GM19455 (cell line): ENCODE results near the gene PCSK4.

Source experiments
- ATAC-seq: cut with Tn5 transposase; IDR thresholded peaks from one replicate; pipeline ENCODE4 v1.9.1; 2021; ENCODE audit not compliant: unreplicated experiment

The PCSK4 gene

DNA sequence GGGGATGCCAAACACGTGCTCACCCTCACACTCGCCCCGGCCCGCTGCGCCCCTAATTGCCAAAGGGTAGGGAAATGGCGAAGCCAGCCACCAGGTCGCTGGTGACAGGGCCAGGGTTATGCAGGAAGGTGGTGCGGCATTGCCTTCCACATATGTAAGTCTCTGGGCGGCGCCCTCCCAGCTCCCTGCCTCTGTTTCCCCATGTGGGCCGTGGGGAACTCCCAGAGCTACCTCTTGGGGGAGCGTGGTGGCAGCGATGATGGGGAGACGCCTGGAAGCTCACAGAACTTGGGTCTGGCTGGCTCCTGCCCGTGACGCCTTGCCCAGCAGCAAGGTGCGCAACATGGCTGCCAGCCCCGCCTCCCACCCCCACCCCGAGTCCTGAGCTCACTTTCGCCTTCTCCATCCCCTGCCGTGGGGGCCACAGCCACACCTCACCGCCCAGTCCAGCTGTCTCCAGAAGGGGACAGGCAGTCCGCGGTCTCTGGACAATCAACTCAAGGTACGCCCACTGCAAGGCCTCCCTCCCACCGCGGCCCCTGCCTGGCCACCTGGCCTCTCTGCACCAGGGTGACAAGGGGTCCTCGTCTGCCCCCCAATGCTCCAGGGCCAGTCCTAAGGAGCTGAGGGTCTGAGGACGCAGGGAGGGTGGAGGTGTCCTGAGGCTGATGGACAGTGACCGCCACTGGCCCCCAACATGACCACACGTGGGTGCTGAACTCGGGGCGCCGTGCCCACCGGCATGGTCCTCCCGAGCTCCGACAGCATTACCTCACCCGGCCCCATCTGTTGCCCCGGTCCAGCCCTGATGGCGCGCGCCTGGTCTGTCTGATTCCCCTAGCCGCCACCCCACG lies 17.7 kb downstream of the PCSK4 start:
- ATAC-seq: no peak

DNA sequence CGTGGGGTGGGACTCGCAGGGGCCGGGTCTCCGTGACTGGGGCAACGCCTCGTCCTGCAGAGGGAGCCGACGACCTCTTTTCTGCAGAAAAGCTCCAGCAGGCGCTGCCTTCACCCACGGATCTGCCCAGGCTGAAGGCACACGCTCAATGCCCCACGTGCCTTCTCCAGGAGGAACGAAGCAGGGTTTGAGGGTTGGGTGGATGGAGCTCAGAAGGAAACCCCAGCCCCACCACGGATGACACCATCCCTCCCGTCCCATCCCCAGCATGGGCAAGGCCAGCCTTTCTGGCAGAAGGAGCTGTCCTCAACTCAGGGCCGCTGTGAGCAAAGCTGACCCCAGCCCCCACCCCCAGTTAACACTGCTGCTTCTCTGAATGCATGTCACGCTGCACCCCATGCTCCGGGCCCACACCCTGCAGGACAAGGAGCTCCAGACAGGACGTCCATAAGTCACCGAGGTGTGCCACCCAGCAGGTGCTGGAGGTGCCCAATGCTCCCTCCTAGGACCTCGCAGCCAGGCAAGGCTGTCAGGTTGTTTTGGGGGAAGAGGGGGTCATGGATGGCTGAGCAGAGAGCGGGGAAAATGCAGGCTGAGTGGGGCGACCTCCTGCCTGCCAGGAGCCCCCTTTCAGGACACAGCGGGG lies 18.5 kb downstream of the PCSK4 start:
- no peak for ATAC-seq

DNA sequence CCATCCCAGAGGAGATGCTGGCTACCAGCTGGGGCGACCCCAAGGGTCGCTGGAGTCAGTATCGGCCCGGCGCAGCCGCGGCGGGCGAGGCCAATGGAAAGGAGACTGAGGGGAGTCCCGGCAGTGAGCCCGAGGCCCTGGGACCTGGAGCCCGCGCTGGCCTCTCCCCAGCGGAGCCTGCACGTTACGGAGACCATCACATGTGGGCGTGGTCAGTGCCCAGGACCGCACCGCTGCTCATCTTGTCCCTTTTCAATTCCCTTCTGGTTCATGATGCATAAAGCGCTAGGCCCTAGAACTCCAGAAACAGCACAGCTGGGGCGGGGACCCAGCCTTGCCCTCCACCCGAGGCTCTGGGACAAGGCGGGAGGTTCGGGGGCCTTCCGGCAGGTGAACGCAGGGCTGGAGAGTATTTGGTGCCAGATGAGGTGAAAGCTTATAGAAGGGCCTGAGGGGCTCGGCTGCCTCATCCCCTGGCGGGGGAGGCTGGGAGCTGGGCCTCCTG lies 19.1 kb downstream of the PCSK4 start:
- no peak for ATAC-seq

DNA sequence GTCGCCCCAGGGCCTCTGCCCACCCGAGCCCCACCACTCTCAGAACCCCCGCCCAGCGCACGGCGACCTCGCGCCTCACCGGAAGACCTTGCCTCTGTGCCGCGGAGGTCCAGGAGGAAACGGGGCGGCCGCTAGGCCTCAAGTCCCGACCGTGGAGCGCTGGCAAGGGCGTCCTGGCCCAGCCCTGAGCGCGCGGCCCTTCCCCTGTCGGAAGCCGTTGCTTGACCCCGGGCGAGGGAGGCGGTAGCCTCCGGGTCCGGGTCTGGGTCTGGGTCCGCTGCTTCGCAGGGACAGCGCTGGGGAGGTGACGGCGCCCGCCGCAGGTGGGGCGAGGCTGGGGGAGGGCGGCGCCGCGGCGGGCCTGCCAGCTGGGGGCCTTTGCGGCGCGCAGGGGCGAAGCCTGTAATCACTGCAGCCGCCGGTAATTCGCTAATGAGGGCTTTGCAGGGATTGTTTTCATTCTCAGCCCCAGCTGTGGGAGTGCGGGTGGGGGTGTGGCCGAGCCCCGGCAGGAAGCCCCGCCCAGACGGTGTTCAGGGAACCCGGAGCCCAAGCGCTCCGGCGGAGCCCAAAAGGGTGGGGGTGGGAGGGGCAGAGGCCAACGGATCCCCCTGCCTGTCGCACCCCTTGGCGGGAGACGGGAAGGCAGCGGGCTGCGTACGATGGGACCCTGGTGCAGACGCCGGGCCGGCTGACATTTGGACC lies 19.7 kb downstream of the PCSK4 start:
- ATAC-seq: no peak

DNA sequence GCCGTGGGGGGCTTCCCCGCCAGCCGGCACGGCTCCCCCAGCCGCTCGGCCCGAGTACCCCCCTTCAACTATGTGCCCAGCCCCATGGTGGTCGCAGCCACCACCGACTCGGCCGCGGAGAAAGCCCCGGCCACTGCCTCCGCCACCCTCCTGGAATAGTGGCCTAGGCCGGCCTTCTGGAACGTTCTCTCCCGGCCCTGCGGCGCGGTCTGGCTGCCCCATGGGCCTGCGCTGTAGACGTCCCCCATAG lies 20.2 kb downstream of the PCSK4 start:
- ATAC-seq: no peak

DNA sequence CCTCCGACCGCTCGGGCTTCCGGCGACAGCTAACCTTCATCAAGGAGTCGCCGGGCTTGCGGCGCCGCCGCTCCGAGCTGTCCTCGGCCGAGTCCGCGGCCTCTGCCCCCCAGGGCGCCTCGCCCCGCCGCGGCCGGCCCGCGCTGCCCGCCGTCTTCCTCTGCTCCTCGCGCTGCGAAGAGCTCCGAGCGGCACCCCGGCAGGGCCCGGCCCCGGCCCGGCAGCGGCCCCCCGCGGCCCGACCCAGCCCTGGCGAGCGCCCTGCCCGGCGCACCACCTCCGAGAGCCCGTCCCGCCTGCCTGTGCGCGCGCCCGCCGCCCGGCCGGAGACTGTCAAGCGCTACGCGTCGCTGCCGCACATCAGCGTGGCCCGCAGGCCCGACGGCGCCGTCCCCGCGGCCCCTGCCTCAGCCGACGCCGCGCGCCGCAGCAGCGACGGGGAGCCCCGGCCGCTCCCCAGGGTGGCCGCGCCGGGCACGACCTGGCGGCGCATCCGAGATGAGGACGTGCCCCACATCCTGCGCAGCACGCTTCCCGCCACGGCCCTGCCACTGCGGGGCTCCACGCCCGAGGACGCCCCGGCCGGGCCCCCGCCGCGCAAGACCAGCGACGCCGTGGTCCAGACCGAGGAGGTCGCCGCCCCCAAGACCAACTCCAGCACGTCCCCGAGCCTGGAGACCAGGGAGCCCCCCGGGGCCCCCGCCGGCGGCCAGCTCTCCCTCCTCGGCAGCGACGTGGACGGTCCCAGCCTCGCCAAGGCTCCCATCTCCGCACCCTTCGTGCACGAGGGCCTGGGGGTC lies 20.7 kb downstream of the PCSK4 start:
- ATAC-seq: no peak

DNA sequence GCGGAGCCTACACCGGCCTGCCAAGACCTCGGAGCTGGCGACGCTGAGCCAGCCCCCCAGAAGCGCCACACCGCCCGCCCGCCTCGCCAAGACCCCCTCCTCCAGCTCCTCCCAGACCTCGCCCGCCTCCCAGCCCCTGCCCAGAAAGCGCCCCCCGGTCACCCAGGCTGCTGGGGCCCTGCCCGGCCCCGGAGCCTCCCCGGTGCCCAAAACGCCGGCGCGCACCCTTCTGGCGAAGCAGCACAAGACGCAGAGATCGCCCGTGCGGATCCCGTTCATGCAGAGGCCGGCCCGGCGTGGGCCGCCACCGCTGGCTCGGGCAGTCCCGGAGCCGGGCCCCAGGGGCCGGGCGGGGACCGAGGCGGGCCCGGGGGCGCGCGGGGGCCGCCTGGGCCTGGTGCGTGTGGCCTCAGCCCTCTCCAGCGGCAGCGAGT lies 21.3 kb downstream of the PCSK4 start:
- ATAC-seq: no peak

DNA sequence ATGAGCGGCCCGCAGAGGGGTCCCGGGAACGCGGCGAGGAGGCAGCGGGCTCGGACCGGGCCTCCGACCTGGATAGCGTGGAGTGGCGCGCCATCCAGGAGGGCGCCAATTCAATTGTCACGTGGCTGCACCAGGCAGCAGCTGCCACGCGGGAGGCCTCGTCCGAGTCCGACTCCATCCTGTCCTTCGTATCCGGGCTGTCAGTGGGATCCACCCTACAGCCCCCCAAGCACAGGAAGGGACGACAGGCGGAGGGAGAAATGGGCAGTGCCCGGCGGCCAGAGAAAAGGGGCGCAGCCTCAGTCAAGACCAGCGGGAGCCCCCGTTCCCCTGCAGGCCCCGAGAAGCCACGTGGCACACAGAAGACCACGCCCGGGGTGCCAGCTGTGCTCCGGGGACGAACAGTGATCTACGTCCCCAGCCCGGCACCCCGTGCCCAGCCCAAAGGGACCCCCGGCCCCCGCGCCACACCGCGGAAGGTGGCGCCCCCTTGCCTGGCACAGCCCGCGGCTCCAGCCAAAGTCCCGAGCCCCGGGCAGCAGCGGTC lies 21.8 kb downstream of the PCSK4 start:
- no peak for ATAC-seq

DNA sequence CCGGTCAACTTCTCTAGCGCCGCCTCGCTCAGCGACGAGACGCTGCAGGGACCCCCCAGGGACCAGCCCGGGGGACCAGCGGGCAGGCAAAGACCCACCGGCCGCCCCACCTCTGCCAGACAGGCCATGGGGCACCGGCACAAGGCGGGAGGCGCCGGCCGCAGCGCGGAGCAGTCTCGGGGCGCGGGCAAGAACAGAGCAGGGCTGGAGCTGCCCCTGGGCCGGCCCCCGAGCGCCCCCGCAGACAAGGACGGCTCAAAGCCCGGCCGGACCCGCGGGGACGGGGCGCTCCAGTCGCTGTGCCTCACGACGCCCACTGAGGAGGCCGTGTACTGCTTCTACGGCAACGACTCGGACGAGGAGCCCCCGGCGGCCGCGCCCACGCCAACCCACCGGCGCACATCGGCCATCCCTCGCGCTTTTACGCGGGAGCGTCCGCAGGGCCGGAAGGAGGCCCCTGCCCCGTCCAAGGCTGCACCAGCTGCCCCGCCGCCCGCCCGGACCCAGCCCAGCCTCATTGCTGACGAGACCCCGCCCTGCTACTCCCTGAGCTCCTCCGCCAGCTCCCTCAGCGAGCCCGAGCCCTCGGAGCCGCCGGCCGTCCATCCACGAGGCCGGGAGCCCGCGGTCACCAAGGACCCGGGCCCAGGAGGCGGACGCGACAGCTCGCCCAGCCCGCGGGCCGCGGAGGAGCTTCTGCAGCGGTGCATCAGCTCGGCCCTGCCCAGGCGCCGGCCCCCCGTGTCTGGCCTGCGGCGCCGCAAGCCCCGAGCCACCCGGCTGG lies 22.5 kb downstream of the PCSK4 start:
- no peak for ATAC-seq

DNA sequence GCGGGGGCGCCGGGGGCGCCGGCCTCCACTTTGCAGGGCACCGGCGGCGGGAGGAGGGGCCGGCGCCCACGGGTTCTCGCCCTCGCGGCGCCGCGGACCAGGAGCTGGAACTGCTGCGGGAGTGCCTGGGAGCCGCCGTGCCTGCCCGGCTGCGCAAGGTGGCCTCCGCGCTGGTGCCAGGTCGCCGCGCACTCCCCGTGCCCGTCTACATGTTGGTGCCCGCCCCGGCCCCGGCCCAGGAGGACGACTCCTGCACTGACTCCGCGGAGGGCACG lies 23.0 kb downstream of the PCSK4 start:
- no peak for ATAC-seq

DNA sequence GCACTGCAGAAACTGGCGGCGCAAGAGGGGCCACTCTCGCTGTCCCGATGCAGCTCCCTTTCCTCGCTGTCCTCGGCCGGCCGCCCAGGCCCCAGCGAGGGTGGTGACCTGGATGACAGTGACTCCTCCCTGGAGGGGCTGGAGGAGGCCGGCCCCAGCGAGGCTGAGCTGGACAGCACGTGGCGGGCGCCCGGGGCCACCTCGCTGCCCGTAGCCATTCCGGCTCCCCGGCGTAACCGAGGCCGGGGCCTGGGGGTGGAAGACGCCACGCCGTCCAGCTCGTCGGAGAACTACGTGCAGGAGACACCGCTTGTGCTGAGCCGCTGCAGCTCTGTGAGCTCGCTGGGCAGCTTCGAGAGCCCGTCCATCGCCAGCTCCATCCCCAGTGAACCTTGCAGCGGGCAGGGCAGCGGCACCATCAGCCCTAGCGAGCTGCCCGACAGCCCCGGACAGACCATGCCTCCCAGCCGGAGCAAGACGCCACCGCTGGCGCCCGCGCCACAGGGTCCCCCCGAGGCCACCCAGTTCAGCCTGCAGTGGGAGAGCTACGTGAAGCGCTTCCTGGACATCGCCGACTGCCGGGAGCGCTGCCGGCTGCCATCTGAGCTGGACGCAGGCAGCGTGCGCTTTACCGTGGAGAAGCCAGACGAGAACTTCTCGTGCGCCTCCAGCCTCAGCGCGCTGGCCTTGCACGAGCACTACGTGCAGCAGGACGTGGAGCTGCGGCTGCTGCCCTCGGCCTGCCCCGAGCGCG lies 23.5 kb downstream of the PCSK4 start:
- ATAC-seq: no peak

DNA sequence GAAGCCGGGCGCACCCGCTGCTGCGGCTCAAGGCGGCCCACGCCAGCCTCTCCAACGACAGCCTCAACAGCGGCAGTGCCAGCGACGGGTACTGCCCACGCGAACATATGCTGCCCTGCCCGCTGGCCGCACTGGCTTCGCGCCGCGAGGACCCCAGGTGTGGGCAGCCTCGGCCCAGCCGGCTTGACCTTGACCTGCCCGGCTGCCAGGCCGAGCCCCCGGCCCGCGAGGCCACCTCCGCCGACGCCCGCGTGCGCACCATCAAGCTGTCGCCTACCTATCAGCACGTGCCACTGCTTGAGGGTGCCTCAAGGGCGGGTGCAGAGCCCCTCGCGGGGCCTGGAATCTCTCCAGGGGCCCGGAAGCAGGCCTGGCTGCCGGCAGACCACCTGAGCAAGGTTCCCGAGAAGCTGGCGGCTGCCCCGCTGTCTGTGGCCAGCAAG lies 24.1 kb downstream of the PCSK4 start:
- ATAC-seq: no peak

DNA sequence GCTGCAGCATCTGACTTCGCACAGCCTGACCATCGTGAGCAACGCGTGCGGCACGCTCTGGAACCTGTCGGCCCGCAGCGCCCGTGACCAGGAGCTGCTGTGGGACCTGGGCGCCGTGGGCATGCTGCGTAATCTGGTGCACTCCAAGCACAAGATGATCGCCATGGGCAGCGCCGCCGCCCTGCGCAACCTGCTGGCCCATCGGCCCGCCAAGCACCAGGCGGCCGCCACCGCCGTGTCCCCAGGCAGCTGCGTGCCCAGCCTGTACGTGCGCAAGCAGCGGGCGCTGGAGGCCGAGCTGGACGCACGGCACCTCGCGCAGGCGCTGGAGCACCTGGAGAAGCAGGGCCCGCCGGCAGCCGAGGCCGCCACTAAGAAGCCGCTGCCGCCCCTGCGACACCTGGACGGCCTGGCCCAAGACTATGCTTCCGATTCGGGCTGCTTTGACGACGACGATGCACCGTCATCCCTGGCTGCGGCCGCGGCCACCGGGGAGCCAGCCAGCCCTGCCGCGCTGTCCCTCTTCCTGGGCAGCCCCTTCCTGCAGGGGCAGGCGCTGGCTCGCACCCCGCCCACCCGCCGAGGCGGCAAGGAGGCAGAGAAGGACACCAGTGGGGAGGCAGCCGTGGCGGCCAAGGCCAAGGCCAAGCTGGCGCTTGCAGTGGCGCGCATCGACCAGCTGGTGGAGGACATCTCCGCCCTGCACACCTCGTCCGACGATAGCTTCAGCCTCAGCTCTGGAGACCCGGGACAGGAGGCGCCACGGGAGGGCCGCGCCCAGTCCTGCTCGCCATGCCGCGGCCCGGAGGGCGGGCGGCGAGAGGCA lies 24.7 kb downstream of the PCSK4 start:
- ATAC-seq: no peak

DNA sequence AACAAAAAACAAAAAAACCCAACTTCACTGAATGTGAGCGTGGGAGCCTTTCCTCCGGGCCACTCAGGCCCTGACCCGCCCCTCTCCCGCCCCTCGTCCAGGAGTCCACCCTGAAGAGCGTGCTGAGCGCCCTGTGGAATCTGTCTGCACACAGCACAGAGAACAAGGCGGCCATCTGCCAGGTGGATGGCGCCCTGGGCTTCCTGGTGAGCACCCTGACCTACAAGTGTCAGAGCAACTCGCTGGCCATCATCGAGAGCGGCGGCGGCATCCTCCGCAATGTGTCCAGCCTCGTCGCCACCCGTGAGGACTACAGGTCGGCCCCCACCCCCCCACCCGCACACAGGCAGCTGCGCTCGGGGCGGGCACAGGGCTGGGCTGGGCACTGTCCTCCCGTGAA lies 28.3 kb downstream of the PCSK4 start:
- no peak for ATAC-seq

DNA sequence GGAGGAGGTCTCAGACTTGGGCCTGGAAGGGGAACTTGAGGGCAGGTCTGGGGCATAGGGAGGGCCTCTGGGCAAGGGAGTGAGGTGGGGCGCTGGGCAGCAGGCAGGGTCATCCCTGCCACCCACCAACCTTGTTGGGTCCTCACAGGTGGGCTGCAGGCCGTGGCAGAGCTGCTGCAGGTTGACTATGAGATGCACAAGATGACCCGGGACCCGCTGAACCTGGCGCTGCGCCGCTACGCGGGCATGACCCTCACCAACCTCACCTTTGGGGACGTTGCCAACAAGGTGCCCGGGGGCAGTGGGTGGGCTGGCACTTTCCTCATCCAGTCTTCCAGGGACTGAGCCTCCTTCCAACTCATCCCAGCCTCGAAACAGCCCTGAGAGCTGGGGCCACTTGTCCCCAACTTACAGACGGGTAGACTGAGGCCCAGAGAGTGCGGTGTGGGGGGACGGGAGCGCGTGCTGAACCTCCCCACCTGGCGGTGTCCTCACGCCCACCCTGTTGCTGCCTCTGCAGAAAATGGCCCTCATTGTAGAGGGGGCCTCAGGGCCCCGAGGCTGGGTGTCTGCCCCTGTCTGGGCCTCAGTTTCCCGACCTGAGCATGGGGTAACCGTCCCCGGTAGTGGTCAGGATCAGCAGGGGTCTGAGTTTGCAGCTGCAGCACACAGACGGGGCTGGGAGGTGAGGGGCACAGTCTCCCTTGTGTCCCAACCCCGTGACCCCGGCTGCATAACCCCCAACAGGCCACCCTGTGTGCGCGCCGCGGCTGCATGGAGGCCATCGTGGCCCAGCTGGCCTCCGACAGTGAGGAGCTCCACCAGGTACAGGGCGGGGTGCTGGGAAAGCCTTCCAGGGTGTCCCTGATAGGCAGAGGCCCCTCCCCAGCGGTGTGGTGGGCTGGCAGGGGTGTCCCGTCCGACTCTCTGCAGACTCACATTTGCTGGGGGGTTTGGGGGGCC lies 29.8 kb downstream of the PCSK4 start:
- ATAC-seq: no peak

DNA sequence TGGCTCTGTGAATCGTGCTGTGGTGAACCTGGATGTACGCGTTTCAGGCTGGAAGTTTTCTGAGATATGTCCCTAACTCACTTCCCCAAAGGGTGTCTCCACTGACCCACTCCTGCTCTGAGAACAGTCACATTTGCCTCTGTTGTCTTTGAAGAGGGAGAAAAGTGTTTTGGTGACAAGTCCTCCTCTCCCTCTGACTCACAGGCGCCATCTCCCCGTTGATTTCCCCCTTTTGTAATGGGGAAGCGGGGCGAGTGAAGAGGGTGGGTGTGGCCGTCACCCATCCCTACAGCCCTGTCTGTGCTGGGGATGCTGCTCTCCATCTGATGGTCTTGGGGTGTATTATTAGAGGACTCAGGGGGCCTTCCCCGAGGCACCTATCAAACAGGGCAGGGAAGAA lies 30.7 kb downstream of the PCSK4 start:
- ATAC-seq: no peak

DNA sequence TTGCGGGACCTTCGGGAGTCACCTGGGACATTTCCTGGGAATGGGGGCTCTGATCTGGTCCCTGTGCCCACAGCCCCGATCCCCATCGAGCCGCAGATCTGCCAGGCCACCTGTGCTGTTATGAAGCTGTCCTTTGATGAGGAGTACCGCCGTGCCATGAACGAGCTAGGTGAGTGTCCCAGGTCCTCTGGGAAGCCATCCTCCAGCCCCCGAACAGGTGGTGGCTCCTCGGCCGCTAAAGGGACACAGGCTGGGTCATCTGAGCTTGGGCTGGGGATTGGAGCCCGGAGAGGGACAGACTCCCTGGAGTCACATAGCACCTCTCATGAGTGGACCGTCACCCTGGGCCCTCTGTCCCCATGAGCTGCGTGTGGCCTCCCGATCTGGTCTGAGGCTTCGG lies 32.3 kb downstream of the PCSK4 start:
- no peak for ATAC-seq
